ENCODE data around the gene TMEM106A. TPM values are rescaled to one million over a fixed set of nuclear protein-coding genes. Genes with fewer than 3 reads are reported as not detected.

The TMEM106A gene
- total and polyA plus RNA-seq, 9 of the 15 experiments (the other 6 are each of a cell fraction or from before 2014, with no cell fraction given) = 0.03 to 0.29 (median 0.15) TPM

DNA sequence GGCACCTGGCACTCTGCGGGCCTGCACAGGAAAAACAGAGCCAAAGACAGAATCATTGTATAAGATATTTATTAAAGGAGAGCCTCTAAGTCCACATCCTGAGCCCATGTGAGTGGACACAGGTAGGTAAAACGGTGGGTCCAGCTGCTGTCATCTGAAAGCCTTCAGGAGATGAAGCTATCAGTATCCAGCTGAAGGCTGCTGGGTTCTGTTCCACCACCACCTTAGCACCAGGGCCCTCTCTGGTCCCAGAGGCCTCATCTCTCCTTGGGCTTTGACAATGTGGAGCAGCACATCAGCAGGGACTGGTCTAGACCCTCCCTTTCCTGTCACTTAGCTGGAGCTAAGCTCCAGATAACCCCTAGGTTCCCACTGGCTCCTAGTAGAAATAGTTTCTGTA is 7.3 kb downstream of the TMEM106A start:
- in situ Hi-C loops (cut with MboI) = no loop called here
- H3K9me3 ChIP-seq (replicated peaks; ENCODE audit: control insufficient read depth, insufficient read depth, low read depth, low read length) = no peaks in the 10 kb centered on the region

More for the DNA sequence above, 7.3 kb downstream of the TMEM106A start:
- ChIA-PET POLR2A (interaction anchor here (1.1 to 7.6 kb wide), 2 partner anchors 19 to 98 kb away, joined by 6 to 89 read pairs; no protein-coding TSS in a partner anchor), CTCF (ENCODE audit: low intra/inter-chr PET ratio) (no interaction called here)
- no peaks in the 10 kb centered on the region for H3K36me3 ChIP-seq (ENCODE audit: control insufficient read depth, insufficient read depth, low read length)
- intact Hi-C loops (cut with micrococcal nuclease) = no loop called here
- H3K9me1 ChIP-seq (ENCODE audit: control insufficient read depth, insufficient read depth, low read length) = no peaks in the 10 kb centered on the region
- H4K20me1 ChIP-seq (replicated peaks; ENCODE audit: control insufficient read depth, insufficient read depth, low read length) = no peaks in the 10 kb centered on the region
- BruUV-seq (replicated peaks) = no TSS peak
- H3K27me3 ChIP-seq (ENCODE audit: control insufficient read depth in 2 of 2, insufficient read depth in 2 of 2, low read length in 2 of 2) = 0 out of 5 replicates have a peak, but pooled peaks cover 0 to 6% of the 10 kb centered on the region in 2 experiments
- H3K27ac ChIP-seq (ENCODE audit: extremely low read depth, low read depth, low read length) = no peak overlapping the region
- no peak; the same call in 2 of the 3 replicates for ATAC-seq
- WGBS (ENCODE audit: insufficient coverage, low coverage, missing lambda C conversion rate) = 35% methylated on average over 2 of the region's 2 CpGs
- H2AFZ ChIP-seq (ENCODE audit: low read depth, low read length) = no peak overlapping the region
- FAIRE-seq = peak; percentile 60
- TF ChIP-seq POLR2H (tag; IDR thresholded peaks at IDR 0.05; ENCODE audit: low read depth) (no peak), FOXA1 (IDR thresholded peaks at IDR 0.05; ENCODE audit: borderline replicate concordance) (no peak), CBX1 (IDR thresholded peaks at IDR 0.05; ENCODE audit: low read depth) (no peak), HLTF (IDR thresholded peaks at IDR 0.05) (no peak), GATAD2B (IDR thresholded peaks at IDR 0.05; ENCODE audit: borderline replicate concordance) (no peak), CBX8 (IDR thresholded peaks at IDR 0.05; ENCODE audit: borderline replicate concordance, extremely low read depth, low read depth, low read length, poor library complexity, severe bottlenecking) (no peak), KDM4B (IDR thresholded peaks at IDR 0.05; ENCODE audit: borderline replicate concordance in 2 of 2, low read depth in 1 of 2) (no peak), BRD4 (IDR thresholded peaks at IDR 0.05) (no peak), RHOXF2B (CRISPR knock-in tag; conservative IDR thresholded peaks at IDR 0.05) (no peak), ZNF699 (CRISPR knock-in tag; IDR thresholded peaks at IDR 0.05; ENCODE audit: insufficient replicate concordance) (no peak)
- TF ChIP-seq, protein P1, sequence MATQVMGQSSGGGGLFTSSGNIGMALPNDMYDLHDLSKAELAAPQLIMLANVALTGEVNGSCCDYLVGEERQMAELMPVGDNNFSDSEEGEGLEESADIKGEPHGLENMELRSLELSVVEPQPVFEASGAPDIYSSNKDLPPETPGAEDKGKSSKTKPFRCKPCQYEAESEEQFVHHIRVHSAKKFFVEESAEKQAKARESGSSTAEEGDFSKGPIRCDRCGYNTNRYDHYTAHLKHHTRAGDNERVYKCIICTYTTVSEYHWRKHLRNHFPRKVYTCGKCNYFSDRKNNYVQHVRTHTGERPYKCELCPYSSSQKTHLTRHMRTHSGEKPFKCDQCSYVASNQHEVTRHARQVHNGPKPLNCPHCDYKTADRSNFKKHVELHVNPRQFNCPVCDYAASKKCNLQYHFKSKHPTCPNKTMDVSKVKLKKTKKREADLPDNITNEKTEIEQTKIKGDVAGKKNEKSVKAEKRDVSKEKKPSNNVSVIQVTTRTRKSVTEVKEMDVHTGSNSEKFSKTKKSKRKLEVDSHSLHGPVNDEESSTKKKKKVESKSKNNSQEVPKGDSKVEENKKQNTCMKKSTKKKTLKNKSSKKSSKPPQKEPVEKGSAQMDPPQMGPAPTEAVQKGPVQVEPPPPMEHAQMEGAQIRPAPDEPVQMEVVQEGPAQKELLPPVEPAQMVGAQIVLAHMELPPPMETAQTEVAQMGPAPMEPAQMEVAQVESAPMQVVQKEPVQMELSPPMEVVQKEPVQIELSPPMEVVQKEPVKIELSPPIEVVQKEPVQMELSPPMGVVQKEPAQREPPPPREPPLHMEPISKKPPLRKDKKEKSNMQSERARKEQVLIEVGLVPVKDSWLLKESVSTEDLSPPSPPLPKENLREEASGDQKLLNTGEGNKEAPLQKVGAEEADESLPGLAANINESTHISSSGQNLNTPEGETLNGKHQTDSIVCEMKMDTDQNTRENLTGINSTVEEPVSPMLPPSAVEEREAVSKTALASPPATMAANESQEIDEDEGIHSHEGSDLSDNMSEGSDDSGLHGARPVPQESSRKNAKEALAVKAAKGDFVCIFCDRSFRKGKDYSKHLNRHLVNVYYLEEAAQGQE (IDR thresholded peaks at IDR 0.05; ENCODE audit: borderline replicate concordance) = no peak
- TF ChIP-seq, protein P1 (CRISPR knock-in tag; IDR thresholded peaks at IDR 0.05; ENCODE audit: low read depth) = no peak
- no peaks in the 10 kb centered on the region for H3K79me2 ChIP-seq (ENCODE audit: control insufficient read depth, insufficient read depth, low read length)
- DNase-seq (ENCODE audit: extremely low read depth in 1 of 4, low spot score in 3 of 4) = no peak
- 0 out of 5 replicates have a peak, but pooled peaks cover 3 to 5% of the 10 kb centered on the region in 2 experiments for H3K4me1 ChIP-seq (replicated peaks in 1 of 2; ENCODE audit: control insufficient read depth in 2 of 2, insufficient read depth in 2 of 2, low read length in 2 of 2)
- H3K4me3 ChIP-seq = no peak overlapping the region
- H3K9ac ChIP-seq (ENCODE audit: insufficient read depth in 1 of 2, low read depth in 2 of 2, low read length in 2 of 2) = no peak overlapping the region
- no peak overlapping the region for H3K4me2 ChIP-seq (ENCODE audit: insufficient read depth, low read length)

Data from K562 (cell line).